Colon (tissue), 2 donors: ENCODE results near the gene TANGO2.

ENCODE experiments used
- FAIRE-seq: peaks from 2 replicates; lab custom pipeline; 2012; peaks lifted over from hg19 to GRCh38; lab: Jason Lieb, UNC
- donor health status: control.
- donor health status: control.

TANGO2 gene

GRCh38 chr22:20020533-20021195, at the start of gene TANGO2:
Gene TANGO2, plus strand, starts transcription at chr22:20021110. Its CDS starts 15,689 bp downstream, at chr22:20036799.
- no peak for FAIRE-seq

GRCh38 chr22:19971276-19972124, 49.4 kb upstream of the TANGO2 start:
- no peak for FAIRE-seq

GRCh38 chr22:19972251-19972650, 48.7 kb upstream of the TANGO2 start:
- FAIRE-seq: no peak

- no peak for FAIRE-seq
Observed at GRCh38 chr22:19972652-19973550, 48.0 kb upstream of the TANGO2 start.

GRCh38 chr22:19973551-19974267, 47.2 kb upstream of the TANGO2 start:
- no peak for FAIRE-seq

GRCh38 chr22:19974268-19974861, 46.5 kb upstream of the TANGO2 start:
- no peak for FAIRE-seq

- no peak for FAIRE-seq
Observed at GRCh38 chr22:19974935-19975706, 45.8 kb upstream of the TANGO2 start.

GRCh38 chr22:19975707-19976035, 45.2 kb upstream of the TANGO2 start:
- FAIRE-seq: no peak

GRCh38 chr22:19976671-19977070, 44.2 kb upstream of the TANGO2 start:
- FAIRE-seq: no peak

- no peak for FAIRE-seq
Observed at GRCh38 chr22:19977296-19978243, 43.3 kb upstream of the TANGO2 start.

GRCh38 chr22:19978748-19979147, 42.2 kb upstream of the TANGO2 start:
- no peak for FAIRE-seq

- no peak for FAIRE-seq
Observed at GRCh38 chr22:19979712-19980493, 41.0 kb upstream of the TANGO2 start.

- no peak for FAIRE-seq
Observed at GRCh38 chr22:19980766-19981165, 40.1 kb upstream of the TANGO2 start.

GRCh38 chr22:19981171-19981960, 39.5 kb upstream of the TANGO2 start:
- no peak for FAIRE-seq

- FAIRE-seq: no peak
Observed at GRCh38 chr22:19981961-19982920, 38.7 kb upstream of the TANGO2 start.

GRCh38 chr22:19982991-19983578, 37.8 kb upstream of the TANGO2 start:
- FAIRE-seq: no peak
